NCI-H510A treated with DMSO at 0.1 percent for 48 hours (cell line): ENCODE data around the gene MRPL3.
A peak's percentile ranks its signal among the peaks of the same experiment; 100 is the strongest.

Experiments
- DNase-seq: peaks from one replicate; lab custom pipeline; 2025; lab: John Stamatoyannopoulos, UW

Gene MRPL3

GRCh38 chr3:131502530-131503319 lies at the start of gene MRPL3:
MRPL3 (minus strand) TSS chr3:131502971; CDS start chr3:131502821, 150 bp downstream.
- peak; percentile 73 for DNase-seq

DNA sequence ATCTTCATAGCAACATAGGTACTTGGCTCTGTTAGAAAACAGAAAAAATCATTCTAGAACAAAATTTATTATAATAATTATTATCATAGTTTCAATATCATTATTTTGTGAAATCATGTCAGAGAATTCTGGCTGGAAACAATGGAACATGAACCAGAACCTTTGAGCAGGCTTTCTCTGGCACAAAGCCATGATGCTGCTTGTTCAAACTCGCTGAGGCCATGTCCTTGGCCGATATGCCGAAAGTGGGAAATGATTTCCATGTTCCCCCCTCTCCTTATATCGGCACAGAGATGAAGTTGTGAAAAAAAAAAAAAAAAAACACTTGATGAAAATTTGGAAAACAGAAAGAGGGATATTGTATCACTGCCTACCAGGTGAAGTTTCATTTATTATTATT lies 49.0 kb upstream of the MRPL3 start:
- DNase-seq: no peak

- DNase-seq: no peak
Measured at GRCh38 chr3:131550562-131551465, 48.0 kb upstream of the MRPL3 start.

DNA sequence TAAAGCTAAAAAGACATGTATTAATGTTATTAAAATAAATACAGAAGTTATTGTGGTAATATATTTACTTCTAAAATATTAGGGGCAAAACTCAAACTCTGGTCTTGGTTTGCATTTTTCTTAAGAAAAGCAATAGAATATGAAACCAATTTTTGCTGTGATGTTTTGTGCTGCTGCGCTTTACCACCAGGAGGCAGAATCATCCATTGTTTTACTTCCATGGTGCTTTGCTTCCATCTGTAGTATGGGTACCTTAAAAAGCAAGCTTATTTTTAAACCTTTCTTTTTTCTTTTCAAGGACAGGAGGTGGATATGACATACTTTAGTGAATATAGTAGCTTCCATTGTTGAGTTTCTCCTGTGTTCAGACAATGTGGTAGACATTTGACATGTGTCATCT lies 46.6 kb upstream of the MRPL3 start:
- no peak for DNase-seq

DNA sequence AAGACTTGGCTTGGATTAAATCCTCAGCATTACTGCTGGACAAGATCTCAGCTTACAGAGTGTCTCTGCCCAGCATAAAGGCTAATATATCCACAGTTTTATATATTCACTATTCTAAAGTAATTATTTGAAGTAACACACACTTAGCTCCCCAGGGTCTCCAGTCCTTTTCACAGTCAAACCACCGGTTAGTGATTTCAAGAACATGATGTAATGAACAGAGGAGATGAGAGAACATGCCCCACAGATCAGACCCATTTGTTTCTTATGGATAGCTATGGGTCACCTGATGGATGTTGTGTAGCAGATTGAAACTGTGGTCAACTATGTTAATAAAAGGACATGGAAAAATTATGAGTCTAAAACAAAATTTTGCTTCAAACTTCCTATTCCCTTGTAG lies 44.8 kb upstream of the MRPL3 start:
- DNase-seq: no peak

DNA sequence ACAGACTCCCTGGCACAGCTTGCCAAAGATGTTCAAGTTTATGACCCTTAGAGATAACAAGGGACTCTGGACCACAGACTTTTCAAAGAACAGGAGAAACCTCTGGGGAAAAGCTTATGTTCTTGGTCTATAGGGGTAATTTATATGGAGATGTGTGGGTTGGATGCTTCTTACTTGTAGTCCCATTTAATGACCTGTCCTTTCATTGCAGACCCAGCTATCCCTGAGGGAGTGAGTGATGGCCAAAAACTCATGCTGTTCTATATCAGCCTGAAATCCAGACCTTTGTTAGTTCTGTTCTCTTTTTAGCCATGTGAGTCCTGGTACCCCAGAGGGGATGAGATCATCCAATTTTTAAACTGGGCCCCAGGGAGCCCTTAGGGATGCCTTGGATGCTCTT lies 43.7 kb upstream of the MRPL3 start:
- no peak for DNase-seq

GRCh38 chr3:131544557-131544956 lies 41.8 kb upstream of the MRPL3 start:
- no peak for DNase-seq

GRCh38 chr3:131543714-131544113 lies 40.9 kb upstream of the MRPL3 start:
- DNase-seq: no peak

DNA sequence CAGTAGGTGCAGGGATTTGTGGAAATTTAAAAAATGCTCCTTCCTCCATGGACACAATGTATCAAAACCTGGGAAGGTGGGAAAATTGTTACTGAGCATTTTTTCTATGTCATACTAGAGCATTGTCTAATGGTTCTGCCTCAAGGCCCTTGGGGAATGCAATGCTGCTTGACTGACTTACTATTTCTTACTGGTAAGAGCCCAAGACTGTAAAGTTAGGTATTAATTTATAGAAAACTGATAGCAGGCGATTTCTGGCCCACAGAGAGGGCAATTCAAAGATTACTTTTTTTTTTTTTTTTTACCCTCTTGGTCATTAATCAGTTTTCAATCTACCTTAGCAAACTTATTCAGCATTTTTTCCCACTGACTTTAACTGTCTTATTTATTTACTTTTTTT lies 38.5 kb upstream of the MRPL3 start:
- DNase-seq: no peak

- DNase-seq: no peak
Measured at GRCh38 chr3:131540821-131541220, 38.0 kb upstream of the MRPL3 start.

- DNase-seq: no peak
Measured at GRCh38 chr3:131540143-131540542, 37.4 kb upstream of the MRPL3 start.

DNA sequence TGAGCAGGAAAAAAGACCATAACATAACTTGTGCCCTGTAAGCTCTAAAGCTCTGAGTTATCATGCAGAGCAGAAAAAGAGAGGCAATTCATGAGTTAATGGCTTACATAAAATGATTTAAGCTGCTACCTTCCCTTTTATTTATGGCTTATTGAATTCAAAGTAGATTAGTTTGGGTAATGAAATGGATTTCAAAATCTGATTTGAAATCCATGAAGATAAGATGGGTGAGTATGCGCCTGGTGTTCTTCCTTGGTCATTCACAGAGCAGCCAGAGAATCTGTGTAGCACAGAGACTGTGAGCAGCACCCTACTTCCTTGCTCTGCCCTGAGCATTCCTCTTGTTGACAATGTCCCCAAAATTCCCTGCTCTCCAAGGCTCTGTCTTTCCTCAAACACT lies 36.2 kb upstream of the MRPL3 start:
- DNase-seq: no peak

GRCh38 chr3:131537531-131537930 lies 34.8 kb upstream of the MRPL3 start:
- DNase-seq: no peak

GRCh38 chr3:131535596-131535995 lies 32.8 kb upstream of the MRPL3 start:
- no peak for DNase-seq

DNA sequence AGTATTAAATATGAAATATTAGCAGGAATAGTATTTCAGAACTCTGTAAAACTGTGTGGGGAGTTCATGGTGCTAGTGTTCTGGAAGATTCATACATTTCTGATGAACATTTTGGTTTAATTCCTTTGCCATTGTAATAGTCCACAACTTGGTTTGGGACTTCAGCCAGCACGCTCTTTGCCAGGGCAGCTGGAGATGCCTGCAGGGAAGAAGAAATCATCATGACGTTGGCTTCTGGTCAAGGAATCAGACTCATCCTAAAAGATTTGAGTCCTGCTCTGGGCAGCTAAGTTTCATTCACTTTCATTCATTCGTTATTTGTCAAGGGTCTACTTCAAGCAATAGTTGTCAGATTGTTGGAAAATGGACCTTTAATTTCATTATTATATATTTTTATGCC lies 32.4 kb upstream of the MRPL3 start:
- no peak for DNase-seq

- no peak for DNase-seq
Measured at GRCh38 chr3:131532645-131533044, 29.9 kb upstream of the MRPL3 start.

DNA sequence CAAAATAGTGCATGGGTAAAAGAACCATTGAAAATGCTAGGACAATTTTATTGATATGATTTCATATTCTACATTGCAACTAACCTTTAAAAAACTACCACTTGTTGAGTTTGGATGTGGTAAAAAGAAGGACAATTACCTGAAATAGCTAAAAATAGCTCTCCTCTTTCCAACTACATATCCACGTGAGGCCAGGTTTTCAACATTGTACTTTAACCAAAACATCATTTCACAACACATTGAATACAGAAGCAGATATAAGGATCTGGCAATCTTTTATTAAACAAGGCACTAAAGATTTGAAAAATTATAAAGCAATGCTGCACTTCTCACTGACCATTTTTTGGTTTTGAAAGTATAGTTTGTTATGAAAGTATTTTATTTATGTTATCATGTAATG lies 28.1 kb upstream of the MRPL3 start:
- no peak for DNase-seq

GRCh38 chr3:131530388-131530787 lies 27.6 kb upstream of the MRPL3 start:
- DNase-seq: no peak

GRCh38 chr3:131526801-131527347 lies 24.1 kb upstream of the MRPL3 start:
- DNase-seq: no peak

DNA sequence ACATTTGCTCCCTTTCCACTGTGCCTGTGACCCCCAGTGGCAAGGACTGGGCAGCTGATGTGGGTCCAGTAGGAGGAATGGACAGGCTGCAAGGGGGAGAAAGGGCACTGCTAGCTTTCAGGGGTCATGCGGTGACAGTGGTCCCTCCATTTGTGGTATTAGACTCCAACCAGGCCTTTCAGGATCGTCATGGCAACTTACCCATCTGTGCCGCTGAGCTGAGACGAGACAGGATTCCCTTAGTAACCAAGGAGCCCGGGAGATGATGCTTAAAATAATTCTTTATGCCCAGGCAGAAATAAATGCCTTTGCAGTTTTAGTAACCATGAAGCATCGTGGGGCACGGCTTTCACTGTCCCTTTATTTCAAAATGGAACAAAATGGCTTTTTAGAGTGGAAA lies 15.9 kb upstream of the MRPL3 start:
- no peak for DNase-seq

GRCh38 chr3:131505421-131505820 lies 2.6 kb upstream of the MRPL3 start:
- DNase-seq: no peak

GRCh38 chr3:131503320-131503635 lies 507 bp upstream of the MRPL3 start:
- DNase-seq: no peak

DNA sequence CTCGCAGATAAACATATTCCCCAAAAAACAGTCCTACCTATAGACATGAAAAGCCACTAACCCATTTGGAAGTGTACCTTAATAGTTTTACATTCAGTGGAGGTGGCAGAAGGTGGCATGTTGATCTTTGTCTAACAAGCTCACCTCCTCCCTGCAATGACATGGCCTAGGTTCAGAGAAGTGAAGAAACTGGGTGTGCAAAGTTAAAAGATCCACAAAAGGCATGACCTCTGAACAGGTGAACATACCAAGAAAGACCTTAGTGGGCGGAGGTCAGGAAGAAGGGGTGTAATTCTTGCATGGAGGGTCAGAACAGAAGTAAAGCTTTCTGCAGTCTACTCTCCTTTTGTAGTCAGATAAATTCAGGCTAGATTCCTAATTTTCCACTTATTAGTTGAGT lies 822 bp downstream of the MRPL3 start:
- DNase-seq: no peak
